Small intestine (tissue), 7 donors: ENCODE measurements around the gene PAK6. TPM values are rescaled to one million over a fixed set of nuclear protein-coding genes. Genes with fewer than 3 reads are reported as not detected.

ENCODE experiments used
- DNase-seq, 2 donors: peaks; one replicate each; pipeline versions ENCODE4 v3.0.0 to v3.0.0-alpha.2; 2013
- FAIRE-seq: peaks from 2 replicates; lab custom pipeline; 2012; peaks lifted over from hg19 to GRCh38; lab: Jason Lieb, UNC
- H3K27ac ChIP-seq, 3 donors: one replicate each; pipeline ENCODE4 v1.5.1; 2013; ENCODE audit warnings: low read length in 2 of 3, mild to moderate bottlenecking in 2 of 3, control low read depth in 1 of 3, inconsistent platforms in 1 of 3, low read depth in 1 of 3, moderate library complexity in 1 of 3
- H3K27me3 ChIP-seq, 3 donors: one replicate each; pipeline ENCODE4 v1.6.1; 2013; ENCODE audit warnings: low read length in 3 of 3, inconsistent platforms in 1 of 3; ENCODE audit not compliant: control insufficient read depth in 3 of 3, insufficient read depth in 3 of 3
- H3K36me3 ChIP-seq, 3 donors: one replicate each; pipeline ENCODE4 v1.6.1; 2013; ENCODE audit warnings: low read length in 3 of 3, inconsistent platforms in 1 of 3, low read depth in 1 of 3, mild to moderate bottlenecking in 1 of 3, moderate library complexity in 1 of 3; ENCODE audit not compliant: control insufficient read depth in 3 of 3, insufficient read depth in 2 of 3
- H3K4me1 ChIP-seq, 3 donors: one replicate each; pipeline ENCODE4 v1.6.1; 2013; ENCODE audit warnings: low read length in 2 of 3, inconsistent platforms in 1 of 3, low read depth in 1 of 3, mild to moderate bottlenecking in 1 of 3, moderate library complexity in 1 of 3; ENCODE audit not compliant: control insufficient read depth in 3 of 3, insufficient read depth in 2 of 3
- H3K4me3 ChIP-seq, 3 donors: one replicate each; pipeline ENCODE4 v1.5.1; 2013; ENCODE audit warnings: low read length in 3 of 3, control low read depth in 1 of 3, inconsistent platforms in 1 of 3, low read depth in 1 of 3, mild to moderate bottlenecking in 1 of 3, moderate library complexity in 1 of 3
- H3K9me3 ChIP-seq, 2 donors: one replicate each; pipeline ENCODE4 v1.6.1; 2013; ENCODE audit warnings: low read depth in 1 of 2, low read length in 1 of 2; ENCODE audit not compliant: control insufficient read depth in 2 of 2, insufficient read depth in 1 of 2
- WGBS, 3 donors: extraction: QIAGEN DNeasy Blood & Tissue Kit; methylation state at CpG; one replicate each; pipeline ENCODE4 v1.1.7; 2013; 5-methylcytosine and 5-hydroxymethylcytosine counted together
- polyA plus RNA-seq, 4 donors: library from polyadenylated mRNA; stranded (reverse) in 3 of 4; unstranded in 1 of 4; fragments of 200-250 nt in 3 of 4; fragments of 120-200 nt in 1 of 4; gene quantifications; one replicate each; pipeline versions ENCODE4 v1.2.1 to v1.2.3, GENCODE V29; 2013
- donor health status: healthy with polysubstance abuse.
- donor health status: control.
- donor health status: control.
- donor health status: Bipolar disorder and iron deficiency.
- donor health status: healthy.

Gene PAK6
- polyA plus RNA-seq, 4 donors: 0.67 to 16.4 (median 2.9) TPM

DNA sequence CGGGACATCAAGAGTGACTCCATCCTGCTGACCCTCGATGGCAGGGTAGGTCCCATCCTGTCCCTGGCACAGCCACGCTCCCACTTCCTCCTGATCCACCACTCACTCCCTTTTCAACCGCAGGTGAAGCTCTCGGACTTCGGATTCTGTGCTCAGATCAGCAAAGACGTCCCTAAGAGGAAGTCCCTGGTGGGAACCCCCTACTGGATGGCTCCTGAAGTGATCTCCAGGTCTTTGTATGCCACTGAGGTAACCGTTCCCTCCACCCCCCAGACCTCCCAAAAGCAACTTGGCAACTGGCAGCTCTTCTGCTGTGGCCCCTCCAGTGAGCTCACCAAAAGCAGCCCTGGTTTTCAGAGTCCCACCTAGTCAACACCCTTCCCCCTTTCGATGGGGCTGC, 34.6 kb downstream of the PAK6 start:
- FAIRE-seq (no peak), DNase-seq (no peak)
- WGBS, 3 donors: 72 to 81% (median 81%) methylated on average over 9 of the region's 9 CpGs
- Histone ChIP-seq H3K9me3 (no peaks in the 10 kb centered on the region), H3K36me3 (peaks cover 0 to 77% (median 0%) of the 10 kb centered on the region in 3 donors), H3K27ac (no peak overlapping the region), H3K4me3 (no peak overlapping the region), H3K27me3 (peaks cover 0 to 7% (median under 1%) of the 10 kb centered on the region in 3 donors), H3K4me1 (peaks cover 0 to 3% (median 0%) of the 10 kb centered on the region in 3 donors)

DNA sequence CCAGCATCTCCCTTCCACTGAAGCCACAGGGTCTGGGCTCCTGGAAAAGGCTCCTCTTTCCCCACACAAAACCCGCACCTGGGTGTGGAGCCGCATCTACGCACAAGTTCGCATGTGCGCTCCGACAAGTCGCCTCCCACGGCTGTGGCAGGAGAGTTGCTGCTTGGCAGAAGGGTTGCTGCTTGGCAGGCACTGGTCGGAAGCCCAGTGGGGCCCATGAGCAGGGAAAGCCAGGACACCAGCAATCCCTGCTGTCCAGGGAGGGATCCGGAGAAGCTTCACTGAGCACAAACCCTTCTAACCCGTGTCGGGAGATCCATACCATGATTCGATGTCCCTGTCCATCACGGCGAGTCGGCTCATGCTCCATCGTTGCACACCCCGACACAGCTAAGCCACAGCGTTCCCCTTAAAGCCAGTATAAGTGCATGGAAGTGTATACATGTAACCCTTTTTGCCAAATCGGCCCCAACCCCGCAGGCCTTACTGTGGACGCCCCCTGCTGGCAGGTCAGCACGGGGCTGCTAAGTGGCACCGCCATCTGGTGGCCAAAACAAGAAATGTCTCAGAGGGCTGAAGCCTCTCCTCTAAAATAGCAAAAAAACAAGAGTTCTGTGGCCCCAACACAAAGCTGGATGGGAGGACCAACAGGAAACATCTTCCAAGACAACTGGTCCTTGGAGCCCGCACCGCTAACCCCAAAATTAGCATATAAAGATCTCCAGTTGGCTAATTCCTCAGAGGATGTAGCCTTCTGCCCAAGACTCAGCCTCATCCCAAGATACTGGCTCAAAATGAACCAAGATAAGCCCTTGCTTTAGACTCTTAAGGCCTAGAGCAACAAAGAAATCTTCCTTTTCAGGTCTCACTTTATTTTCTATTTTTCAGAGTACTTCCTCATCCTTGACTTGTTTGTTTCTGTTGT, 35.7 kb downstream of the PAK6 start:
- Histone ChIP-seq H3K27me3 (peaks cover 0 to 12% (median 7%) of the 10 kb centered on the region in 3 donors), H3K9me3 (no peaks in the 10 kb centered on the region), H3K4me3 (no peak overlapping the region), H3K27ac (no peak overlapping the region), H3K36me3 (peaks cover 0 to 67% (median 0%) of the 10 kb centered on the region in 3 donors), H3K4me1 (peaks cover 0 to 10% (median 0%) of the 10 kb centered on the region in 3 donors)
- 55 to 57% (median 56%) methylated on average over 26 of the region's 26 CpGs for WGBS, 3 donors
- FAIRE-seq (no peak), DNase-seq (peak; percentile 71 to 88)

- no peak overlapping the region for H3K27ac ChIP-seq
- no peak for FAIRE-seq
- WGBS, 3 donors: 79 to 92% (median 84%) methylated on average over 5 of the region's 5 CpGs
- H3K9me3 ChIP-seq: no peaks in the 10 kb centered on the region
- H3K36me3 ChIP-seq: peaks cover 0 to 57% (median 0%) of the 10 kb centered on the region in 3 donors
- H3K4me3 ChIP-seq: no peak overlapping the region
- DNase-seq: no peak
- peaks cover 0 to 18% (median 0%) of the 10 kb centered on the region in 3 donors for H3K4me1 ChIP-seq
- H3K27me3 ChIP-seq: peaks cover 0 to 22% (median 12%) of the 10 kb centered on the region in 3 donors
Observed at GRCh38 chr15:40275523-40275922, 36.7 kb downstream of the PAK6 start.

GRCh38 chr15:40275954-40276353, 37.1 kb downstream of the PAK6 start:
- DNase-seq (no peak), FAIRE-seq (no peak)
- H3K36me3 ChIP-seq: peaks cover 0 to 54% (median 0%) of the 10 kb centered on the region in 3 donors
- no peak overlapping the region for H3K4me3 ChIP-seq
- H3K27me3 ChIP-seq: peaks cover 0 to 26% (median 17%) of the 10 kb centered on the region in 3 donors
- no peak overlapping the region for H3K27ac ChIP-seq
- H3K4me1 ChIP-seq: peaks cover 0 to 18% (median 0%) of the 10 kb centered on the region in 3 donors
- no peaks in the 10 kb centered on the region for H3K9me3 ChIP-seq
- WGBS, 3 donors: 91 to 93% (median 92%) methylated on average over 7 of the region's 7 CpGs

DNA sequence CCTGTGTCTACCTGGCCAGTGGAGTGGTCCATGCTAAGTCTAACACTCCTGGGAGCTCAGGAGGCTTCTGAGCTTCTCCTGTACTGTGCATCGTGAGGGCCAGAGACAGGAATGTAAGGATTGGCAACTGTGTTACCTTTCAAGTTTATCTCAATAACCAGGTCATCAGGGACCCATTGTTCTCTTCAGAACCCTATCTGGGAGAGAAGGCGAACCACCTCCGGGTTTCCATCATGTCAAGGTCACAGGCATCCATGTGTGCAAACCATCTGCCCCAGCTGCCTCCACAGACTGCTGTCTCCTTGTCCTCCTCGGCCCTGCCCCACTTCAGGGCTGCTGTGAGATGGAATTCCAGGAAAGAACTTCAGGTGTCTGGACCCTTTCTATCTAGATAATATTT, 38.1 kb downstream of the PAK6 start:
- Histone ChIP-seq H3K4me1 (peaks cover 0 to 20% (median 0%) of the 10 kb centered on the region in 3 donors), H3K9me3 (peaks cover 0 to 2% of the 10 kb centered on the region in 2 donors), H3K27ac (no peak overlapping the region), H3K4me3 (no peak overlapping the region), H3K27me3 (peaks cover 2 to 33% (median 24%) of the 10 kb centered on the region in 3 donors), H3K36me3 (peaks cover 0 to 46% (median 0%) of the 10 kb centered on the region in 3 donors)
- 51 to 68% (median 62%) methylated on average over 4 of the region's 4 CpGs for WGBS, 3 donors
- no peak for FAIRE-seq
- no peak for DNase-seq

GRCh38 chr15:40277471-40277870, 38.6 kb downstream of the PAK6 start:
- Histone ChIP-seq H3K4me3 (no peak overlapping the region), H3K9me3 (peaks cover 0 to 2% of the 10 kb centered on the region in 2 donors), H3K4me1 (peaks cover 0 to 20% (median 0%) of the 10 kb centered on the region in 3 donors), H3K36me3 (peaks cover 0 to 41% (median 0%) of the 10 kb centered on the region in 3 donors), H3K27ac (no peak overlapping the region), H3K27me3 (peaks cover 7 to 37% (median 29%) of the 10 kb centered on the region in 3 donors)
- FAIRE-seq: no peak
- no peak for DNase-seq
- WGBS, 3 donors: 44 to 81% (median 65%) methylated on average over 15 to 16 of the region's 16 CpGs

DNA sequence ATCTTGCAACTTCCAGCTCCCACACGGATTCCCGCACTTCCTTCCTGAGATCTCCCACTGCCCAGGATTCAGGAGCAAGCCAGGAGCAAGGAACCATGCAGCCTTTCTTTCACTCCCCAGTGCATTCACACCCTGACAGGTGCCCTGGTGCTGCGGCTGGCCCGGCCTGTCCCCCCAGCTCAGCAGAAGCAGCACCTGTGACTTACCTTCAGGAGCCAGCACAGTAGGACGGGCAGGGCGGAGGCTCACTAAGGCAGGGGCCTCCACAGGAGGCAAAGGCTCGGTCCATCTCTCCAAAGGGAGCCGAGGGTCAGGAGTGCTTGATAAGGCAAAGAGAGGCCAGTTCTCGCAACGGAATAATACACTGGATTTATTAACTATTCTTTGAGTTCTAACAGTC, 39.2 kb downstream of the PAK6 start:
- Histone ChIP-seq H3K36me3 (peaks cover 0 to 35% (median 0%) of the 10 kb centered on the region in 3 donors), H3K9me3 (peaks cover 0 to 2% of the 10 kb centered on the region in 2 donors), H3K4me1 (peaks cover 0 to 21% (median 0%) of the 10 kb centered on the region in 3 donors), H3K4me3 (no peak overlapping the region), H3K27ac (no peak overlapping the region), H3K27me3 (peaks cover 9 to 43% (median 29%) of the 10 kb centered on the region in 3 donors)
- no peak for DNase-seq
- WGBS, 3 donors: 59 to 74% (median 69%) methylated on average over 9 to 10 of the region's 10 CpGs
- no peak for FAIRE-seq

GRCh38 chr15:40279437-40280141, 40.7 kb downstream of the PAK6 start:
- Histone ChIP-seq H3K36me3 (peaks cover 0 to 20% (median 0%) of the 10 kb centered on the region in 3 donors), H3K27me3 (peaks cover 9 to 58% (median 32%) of the 10 kb centered on the region in 3 donors), H3K4me3 (no peak overlapping the region), H3K4me1 (peaks cover 0 to 28% (median 0%) of the 10 kb centered on the region in 3 donors), H3K9me3 (peaks cover 0 to 2% of the 10 kb centered on the region in 2 donors), H3K27ac (no peak overlapping the region)
- FAIRE-seq: no peak
- 3 to 19% (median 18%) methylated on average over 30 to 40 of the region's 40 CpGs for WGBS, 3 donors
- peak; percentile 58 to 83 for DNase-seq
